ENCODE results near the gene GDF9.
A peak's percentile ranks its signal among the peaks of the same experiment; 100 is the strongest.

GDF9 gene

GRCh38 chr5:132866342-132867045, at the start of gene GDF9, which contains the start of gene UQCRQ:
Gene GDF9 (minus strand): TSS chr5:132866469. CDS start chr5:132864533, 1,936 bp downstream.
Gene UQCRQ (plus strand): TSS chr5:132866642. CDS start chr5:132866882, 240 bp downstream.
- DNase-seq: peak; percentile 85

- no peak for DNase-seq
Observed at GRCh38 chr5:132915681-132916080, 49.4 kb upstream of the GDF9 start.

DNA sequence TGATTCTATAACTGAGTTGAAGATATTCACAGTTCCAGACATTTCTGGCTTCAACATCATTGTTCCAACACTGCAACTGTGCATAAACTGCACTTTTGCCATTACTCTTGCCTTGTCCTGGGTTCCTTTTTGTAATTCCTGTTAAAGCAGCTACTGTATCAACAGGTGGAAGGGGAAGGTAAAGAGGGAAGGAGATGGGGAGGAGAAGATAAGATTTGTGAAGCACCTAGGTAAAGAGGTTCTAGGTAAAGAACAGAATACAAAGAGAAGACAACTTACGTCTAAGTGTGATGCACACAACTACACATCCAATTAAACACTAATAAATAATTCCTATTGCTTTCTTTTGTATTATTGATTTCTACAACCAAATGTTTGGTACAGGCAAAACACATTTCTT, 43.4 kb upstream of the GDF9 start:
- no peak for DNase-seq

GRCh38 chr5:132907161-132907560, 40.9 kb upstream of the GDF9 start:
- DNase-seq: no peak

DNA sequence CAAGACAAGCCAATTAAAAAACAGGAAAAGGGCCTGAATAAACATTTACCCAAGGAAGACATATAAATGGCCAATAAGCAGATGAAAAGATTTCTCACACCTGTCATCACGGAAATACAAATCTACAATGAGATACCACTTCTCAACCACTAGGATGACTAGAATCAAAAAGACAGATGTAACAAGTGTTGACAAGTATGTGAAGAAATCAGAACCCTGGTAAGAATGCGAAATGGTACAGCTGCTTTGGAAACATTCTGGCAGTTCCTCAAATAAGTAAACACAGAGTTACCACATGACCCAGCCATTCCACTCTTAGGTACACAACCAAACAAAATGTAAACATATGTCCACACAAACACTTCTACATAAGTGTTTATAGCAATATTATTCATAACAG, 39.7 kb upstream of the GDF9 start:
- no peak for DNase-seq

DNA sequence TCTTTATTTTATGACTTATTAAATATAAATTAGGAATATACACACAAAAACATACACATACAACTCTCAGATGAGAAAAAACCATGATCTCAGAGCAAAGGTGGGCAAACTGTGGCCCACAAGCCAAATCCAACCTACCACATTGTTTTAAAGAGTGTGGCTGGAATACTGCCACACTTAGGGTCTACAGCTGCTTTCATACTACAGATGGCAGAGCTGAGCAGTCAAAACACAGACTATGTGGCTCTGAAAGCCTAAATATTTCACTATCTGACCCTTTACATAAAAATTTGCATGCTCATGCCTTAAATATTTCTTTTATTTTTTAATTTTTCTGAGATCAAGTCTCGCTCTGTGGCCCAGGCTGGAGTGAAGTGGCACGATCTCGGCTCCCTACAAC, 35.5 kb upstream of the GDF9 start:
- DNase-seq: no peak

- no peak for DNase-seq
Observed at GRCh38 chr5:132901036-132901435, 34.8 kb upstream of the GDF9 start.

DNA sequence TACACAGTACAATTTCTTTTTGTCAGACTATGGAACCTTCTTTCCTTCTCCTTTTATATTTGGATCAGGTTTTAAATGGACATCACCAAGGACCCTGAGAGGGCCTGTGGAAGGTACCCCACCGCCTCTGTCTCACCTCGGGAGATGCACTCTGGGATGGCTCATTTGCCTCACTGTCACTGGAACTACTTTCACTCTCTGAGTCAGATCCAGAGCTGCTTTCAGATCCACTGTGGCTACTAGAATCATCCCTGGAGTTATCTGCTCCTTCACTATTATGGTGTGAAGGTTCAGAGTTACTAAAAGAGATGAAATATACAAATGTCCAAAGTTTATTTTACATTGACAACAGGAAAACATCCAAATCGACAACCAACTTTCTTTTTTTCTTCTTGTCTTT, 31.8 kb upstream of the GDF9 start:
- no peak for DNase-seq

GRCh38 chr5:132896685-132897084, 30.4 kb upstream of the GDF9 start:
- no peak for DNase-seq

GRCh38 chr5:132895719-132896305, 29.5 kb upstream of the GDF9 start:
- no peak for DNase-seq

DNA sequence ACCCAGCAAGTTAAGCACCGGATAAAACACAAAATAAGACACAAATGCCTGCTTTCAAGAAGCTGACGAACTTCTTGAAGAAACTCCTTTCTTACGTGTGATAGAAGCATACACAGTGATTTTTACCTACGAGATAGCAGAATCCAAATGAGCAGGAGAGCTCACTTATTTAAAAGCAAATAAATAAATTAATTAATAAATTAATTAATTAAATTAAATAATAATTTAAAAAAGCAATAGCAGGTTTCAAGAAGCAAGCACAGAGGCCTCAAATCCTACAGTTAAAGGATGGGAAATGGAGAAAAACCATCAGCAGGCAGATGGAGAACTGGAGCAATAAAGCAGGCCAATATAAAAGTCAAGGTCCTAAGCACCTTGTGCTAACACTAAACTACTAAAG, 24.5 kb upstream of the GDF9 start:
- no peak for DNase-seq

GRCh38 chr5:132889501-132889900, 23.2 kb upstream of the GDF9 start:
- no peak for DNase-seq

- no peak for DNase-seq
Observed at GRCh38 chr5:132887283-132887682, 21.0 kb upstream of the GDF9 start.

DNA sequence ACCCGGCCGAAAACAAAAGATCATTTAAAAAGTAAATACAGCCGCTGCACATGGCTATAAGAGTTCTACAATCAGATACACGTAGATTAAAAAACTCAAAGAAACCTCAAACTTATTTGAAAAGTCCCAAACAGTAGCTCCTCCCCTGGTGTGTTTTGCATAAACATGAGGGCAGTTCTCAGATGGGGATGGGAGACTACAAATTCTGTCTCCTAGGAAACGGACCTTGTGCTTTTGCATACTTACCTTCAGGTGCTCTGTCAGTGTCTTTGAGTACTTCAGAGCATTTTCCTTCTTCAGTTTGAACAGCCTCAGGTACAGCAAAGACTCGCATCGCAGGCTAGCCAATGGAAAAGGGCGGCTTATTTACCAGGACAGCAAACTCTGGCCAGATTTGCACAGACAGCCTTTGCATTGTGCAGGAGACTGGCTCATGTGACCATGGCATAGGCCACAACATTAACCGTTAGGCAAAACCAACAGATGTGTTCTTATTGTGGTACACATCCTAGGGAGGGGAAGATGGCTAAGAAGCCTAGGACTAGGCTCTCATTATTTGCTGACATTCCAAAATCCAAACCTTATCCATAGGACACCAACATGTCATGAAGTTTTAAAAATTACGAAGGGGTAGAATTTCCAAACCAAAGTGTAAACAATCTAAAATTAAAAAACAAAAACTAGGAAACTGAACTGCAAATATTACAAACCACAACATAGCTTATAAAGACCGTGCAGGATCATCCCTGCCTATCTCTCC, 20.0 kb upstream of the GDF9 start:
- DNase-seq: no peak

DNA sequence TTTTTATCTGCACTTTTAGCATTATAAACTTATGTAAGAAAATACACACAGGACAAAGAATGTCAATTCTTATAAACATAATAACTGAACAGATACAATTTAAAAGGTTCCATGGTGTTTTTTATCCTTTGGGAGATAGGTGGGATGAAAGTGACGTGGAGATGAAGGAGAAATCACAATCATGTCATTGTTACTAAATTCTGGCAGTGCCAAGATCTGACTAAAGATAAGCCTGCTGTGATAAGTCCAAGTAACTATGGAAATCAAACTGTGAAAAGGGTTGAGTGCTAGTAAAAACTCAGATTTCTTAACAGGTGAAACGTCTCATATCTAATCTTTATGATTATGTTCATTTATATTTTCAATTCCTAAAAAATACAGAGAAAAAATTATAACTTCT, 18.3 kb upstream of the GDF9 start:
- DNase-seq: no peak

GRCh38 chr5:132883261-132883834, 17.1 kb upstream of the GDF9 start:
- DNase-seq: peak; percentile 11

GRCh38 chr5:132877938-132878337, 11.7 kb upstream of the GDF9 start:
- no peak for DNase-seq

DNA sequence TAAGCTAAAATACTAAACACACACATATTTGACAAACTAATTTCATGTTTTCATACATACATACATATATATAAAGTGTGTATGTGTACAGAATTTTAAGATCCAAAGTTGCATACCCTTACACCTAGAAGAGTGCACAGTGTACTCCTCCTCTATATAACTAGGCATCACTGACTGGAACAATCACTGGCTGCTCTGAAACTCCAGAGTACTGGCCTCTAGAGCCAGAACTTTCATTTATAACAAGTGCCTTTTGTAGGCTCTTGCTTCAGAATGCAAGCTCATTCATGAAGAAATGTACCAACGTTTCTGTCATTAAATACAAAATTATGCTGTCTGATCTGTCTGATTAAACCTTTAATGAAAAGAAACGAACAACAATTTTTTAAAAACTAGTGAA, 11.2 kb upstream of the GDF9 start:
- no peak for DNase-seq

DNA sequence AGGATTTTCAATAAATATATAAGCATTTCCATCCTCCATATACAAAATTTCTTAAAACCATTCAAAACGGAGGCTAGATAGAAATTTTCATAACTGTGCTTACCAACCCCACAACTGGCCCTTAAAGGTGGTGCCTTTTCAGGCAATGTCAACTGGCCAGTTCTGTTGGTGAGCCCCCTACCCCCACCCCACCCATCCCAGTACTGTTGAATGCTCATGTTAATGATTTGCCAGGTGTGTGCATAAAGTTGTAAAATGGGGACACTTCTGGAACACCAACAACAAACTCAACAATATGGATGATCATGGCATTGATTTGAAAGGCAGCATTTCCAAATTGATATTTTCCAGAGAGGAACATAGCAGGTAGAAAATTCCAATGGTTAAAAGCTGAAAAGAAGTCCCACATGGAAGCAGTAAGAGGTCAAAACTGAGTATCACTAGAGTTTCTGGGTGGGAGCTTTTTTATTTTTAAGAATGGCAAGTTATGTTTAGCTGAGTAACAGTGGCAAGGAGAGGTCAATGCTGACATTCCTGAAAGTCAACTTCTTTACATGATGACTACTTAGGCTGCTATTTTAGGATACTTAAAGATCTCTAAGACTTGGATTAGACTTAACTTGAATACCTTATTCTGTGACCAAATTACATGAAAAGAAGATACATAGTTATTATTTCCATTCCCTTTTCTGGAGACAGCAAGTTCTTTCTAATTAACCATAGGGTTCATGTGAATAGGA, 9.9 kb upstream of the GDF9 start:
- no peak for DNase-seq

DNA sequence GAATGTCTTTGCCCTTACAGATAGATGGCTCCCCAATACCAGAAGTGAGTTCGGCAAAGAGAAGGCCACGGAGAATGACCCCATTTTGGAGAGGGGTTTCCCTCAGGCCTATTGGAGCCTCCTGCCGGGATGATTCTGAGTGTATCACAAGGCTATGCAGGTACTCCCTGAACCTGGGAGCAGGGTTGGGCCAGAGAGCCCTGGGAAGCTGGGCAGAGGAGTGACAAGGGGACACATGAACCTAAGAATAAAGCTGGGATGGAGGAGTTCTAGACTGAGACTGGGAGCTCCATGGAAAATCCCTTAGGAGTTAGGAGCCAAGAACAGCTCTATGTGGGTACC, 7.6 kb upstream of the GDF9 start:
- DNase-seq: no peak

- DNase-seq: no peak
Observed at GRCh38 chr5:132873119-132873929, 7.1 kb upstream of the GDF9 start, which contains the start of gene LEAP2. Gene LEAP2 (plus strand): TSS chr5:132873668. CDS start chr5:132873695, 27 bp downstream.

DNA sequence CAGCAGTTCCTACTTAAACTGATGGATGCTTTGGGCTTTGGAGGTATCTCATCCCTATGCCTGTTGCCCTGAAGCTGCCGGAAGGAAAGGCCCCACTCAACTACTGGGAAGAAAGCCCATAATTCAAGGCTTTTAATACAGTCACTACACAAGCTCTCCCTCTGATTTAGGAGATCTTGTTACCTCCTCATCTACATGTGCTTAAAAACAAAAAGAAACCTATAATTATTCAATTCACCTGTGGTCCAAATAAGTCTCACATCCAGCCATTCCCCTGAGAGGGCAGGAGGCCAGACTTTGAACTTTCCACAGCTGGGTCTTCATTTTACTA, 6.5 kb upstream of the GDF9 start:
- DNase-seq: no peak

Measured in activated T-cell treated with anti-CD3 and anti-CD28 coated beads for 4 hours (primary cell).